ENCODE results near the gene TIAL1.

DNA sequence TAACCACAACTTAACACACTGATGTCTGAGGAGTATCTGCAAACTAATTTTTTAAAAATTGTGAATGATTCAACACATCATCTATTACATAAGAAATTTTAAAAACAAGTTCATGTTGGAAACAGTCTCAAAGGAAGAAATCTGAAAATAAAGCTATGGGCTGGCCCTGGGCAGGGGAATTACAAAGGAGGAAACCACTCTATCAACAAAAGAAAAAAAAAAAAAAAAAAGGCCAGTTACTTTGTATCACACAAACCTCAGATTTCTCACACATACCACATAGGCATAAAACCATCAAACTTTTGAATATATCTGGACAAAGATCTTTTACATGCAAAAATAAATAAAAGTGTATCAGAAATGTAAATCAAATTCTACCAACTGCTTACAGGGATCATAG is 20.8 kb downstream of the TIAL1 start:
- TF ChIP-seq MEF2A (IDR thresholded peaks at IDR 0.05; ENCODE audit: insufficient read depth, low read depth, low read length), result no peak
- no peak for TF ChIP-seq RELA (IDR thresholded peaks at IDR 0.05; ENCODE audit: borderline replicate concordance, partially characterized antibody)
- no peak for TF ChIP-seq ATF3 (IDR thresholded peaks at IDR 0.05; ENCODE audit: borderline replicate concordance, extremely low read depth, low read depth, low read length)
- TF ChIP-seq, protein P1, sequence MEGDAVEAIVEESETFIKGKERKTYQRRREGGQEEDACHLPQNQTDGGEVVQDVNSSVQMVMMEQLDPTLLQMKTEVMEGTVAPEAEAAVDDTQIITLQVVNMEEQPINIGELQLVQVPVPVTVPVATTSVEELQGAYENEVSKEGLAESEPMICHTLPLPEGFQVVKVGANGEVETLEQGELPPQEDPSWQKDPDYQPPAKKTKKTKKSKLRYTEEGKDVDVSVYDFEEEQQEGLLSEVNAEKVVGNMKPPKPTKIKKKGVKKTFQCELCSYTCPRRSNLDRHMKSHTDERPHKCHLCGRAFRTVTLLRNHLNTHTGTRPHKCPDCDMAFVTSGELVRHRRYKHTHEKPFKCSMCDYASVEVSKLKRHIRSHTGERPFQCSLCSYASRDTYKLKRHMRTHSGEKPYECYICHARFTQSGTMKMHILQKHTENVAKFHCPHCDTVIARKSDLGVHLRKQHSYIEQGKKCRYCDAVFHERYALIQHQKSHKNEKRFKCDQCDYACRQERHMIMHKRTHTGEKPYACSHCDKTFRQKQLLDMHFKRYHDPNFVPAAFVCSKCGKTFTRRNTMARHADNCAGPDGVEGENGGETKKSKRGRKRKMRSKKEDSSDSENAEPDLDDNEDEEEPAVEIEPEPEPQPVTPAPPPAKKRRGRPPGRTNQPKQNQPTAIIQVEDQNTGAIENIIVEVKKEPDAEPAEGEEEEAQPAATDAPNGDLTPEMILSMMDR (IDR thresholded peaks at IDR 0.05 in 2 of 3, conservative IDR thresholded peaks at IDR 0.05 in 1 of 3; ENCODE audit: control insufficient read depth in 2 of 3, extremely low read depth in 1 of 3, insufficient read depth in 1 of 3, low read depth in 3 of 3, low read length in 3 of 3), result no peak
- no peak for TF ChIP-seq GABPA (IDR thresholded peaks at IDR 0.05; ENCODE audit: low read depth)
- TF ChIP-seq, protein P2, sequence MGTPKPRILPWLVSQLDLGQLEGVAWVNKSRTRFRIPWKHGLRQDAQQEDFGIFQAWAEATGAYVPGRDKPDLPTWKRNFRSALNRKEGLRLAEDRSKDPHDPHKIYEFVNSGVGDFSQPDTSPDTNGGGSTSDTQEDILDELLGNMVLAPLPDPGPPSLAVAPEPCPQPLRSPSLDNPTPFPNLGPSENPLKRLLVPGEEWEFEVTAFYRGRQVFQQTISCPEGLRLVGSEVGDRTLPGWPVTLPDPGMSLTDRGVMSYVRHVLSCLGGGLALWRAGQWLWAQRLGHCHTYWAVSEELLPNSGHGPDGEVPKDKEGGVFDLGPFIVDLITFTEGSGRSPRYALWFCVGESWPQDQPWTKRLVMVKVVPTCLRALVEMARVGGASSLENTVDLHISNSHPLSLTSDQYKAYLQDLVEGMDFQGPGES (IDR thresholded peaks at IDR 0.05), result no peak
- TF ChIP-seq NFYB (IDR thresholded peaks at IDR 0.05; ENCODE audit: insufficient read depth, low read depth, low read length), result no peak
- no peak for TF ChIP-seq YY1 (IDR thresholded peaks at IDR 0.05; ENCODE audit: low read depth, low read length)
- no peak for TF ChIP-seq RAD51 (IDR thresholded peaks at IDR 0.05)
- no peak for TF ChIP-seq RCOR1 (conservative IDR thresholded peaks at IDR 0.05; ENCODE audit: low read depth, low read length)
- TF ChIP-seq SRF (IDR thresholded peaks at IDR 0.05; ENCODE audit: low read depth in 2 of 2, low read length in 2 of 2), result no peak
- TF ChIP-seq USF1 (IDR thresholded peaks at IDR 0.05; ENCODE audit: borderline replicate concordance, extremely low read length, insufficient read depth, low read depth, low read length), result no peak
- no peak for TF ChIP-seq ZNF207 (IDR thresholded peaks at IDR 0.05; ENCODE audit: borderline replicate concordance)
